ENCODE measurements around the gene ZDHHC4. TPM values are rescaled to one million over a fixed set of nuclear protein-coding genes. Genes with fewer than 3 reads are reported as not detected.
"Not testable (repeated sequence)": the region's sequence is repeated elsewhere in the genome, so short reads cannot be mapped to it uniquely, and the experiment has no call there.

Gene ZDHHC4
- total RNA-seq, 1 experiment from 2014 or later: 75.4 TPM

- no peak for DNase-seq (ENCODE audit: low read depth)
Measured at GRCh38 chr7:6559896-6560295, 17.4 kb upstream of the ZDHHC4 start.

DNA sequence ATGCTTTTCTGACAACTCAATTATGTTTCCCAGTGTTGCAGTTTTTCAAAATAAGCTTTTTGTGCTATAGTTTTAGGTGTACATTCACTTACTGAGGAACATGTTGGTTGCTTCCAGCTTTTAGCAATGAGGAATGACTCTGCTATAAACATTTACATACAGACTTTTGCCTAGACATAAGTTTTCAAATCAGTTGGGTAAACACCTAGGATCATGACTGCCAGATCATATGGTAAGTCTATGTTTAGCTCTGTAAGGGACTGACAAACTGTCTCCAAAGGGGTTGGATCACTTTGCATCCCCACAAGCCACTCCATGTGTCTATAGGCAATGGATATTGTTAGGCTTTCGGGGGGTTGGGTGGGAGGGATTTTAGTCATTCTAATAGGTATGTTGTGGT, 15.1 kb upstream of the ZDHHC4 start:
- no peak for DNase-seq (ENCODE audit: low read depth)

DNA sequence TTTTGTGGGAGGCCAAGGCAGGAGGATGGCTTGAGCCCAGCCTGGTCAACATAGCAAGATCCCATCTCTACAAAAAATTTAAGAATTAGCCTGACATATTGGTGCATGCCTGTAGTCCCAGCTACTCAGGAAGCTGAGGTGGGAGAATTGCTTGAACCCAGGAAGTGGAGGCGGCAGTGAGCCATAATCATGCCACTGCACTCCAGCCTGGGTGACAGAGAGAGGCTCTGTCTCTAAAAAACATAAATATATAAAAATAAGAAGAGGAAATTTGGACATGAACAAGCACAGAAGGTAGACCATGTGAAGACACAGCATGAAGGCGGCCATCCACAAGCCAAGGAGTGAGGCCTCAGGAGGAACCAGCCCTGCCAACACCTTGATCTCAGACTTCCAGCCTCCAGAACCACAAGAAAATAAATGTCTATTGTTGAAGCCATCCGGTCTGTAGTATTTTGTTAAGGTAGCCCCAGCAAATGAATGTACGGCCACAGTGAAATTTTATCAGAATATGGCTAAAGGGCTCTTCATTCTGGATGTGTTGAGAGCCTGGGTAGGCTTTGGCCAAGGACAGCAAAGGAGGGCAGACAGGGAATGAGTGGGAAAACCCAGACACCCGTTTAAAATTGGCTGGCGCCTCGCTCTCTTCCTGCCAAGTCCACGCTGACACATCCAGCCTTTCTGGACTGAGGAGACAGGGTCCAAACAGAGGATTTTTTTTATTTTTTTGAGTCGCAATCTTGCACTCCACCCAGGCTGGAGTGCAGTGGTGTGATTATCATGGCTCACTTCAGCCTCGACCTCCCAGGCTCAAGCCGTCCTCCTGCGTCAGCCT, 13.1 kb upstream of the ZDHHC4 start:
- no peak for DNase-seq (ENCODE audit: low read depth)

DNA sequence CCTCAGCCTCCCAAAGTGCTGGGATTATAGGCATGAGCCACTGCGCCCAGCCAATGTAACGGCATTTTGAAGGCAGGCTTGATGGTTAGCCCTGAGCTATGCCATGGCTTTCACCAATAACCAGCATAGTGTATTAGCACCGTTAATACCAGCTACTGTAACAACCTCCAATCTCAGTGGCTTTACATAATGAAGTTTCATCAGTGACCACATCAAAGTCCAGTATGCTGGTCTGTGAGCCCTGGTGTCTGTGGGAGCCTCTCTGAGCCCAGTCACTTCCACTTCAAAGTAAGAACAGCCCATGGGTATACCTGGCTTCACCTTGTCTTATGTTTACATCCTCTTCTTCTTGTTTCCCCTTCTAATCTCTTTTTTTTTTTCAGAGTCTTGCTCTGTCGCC, 11.6 kb upstream of the ZDHHC4 start:
- no peak for DNase-seq (ENCODE audit: low read depth)

GRCh38 chr7:6567886-6568285, 9.4 kb upstream of the ZDHHC4 start:
- no peak for DNase-seq (ENCODE audit: low read depth)

DNA sequence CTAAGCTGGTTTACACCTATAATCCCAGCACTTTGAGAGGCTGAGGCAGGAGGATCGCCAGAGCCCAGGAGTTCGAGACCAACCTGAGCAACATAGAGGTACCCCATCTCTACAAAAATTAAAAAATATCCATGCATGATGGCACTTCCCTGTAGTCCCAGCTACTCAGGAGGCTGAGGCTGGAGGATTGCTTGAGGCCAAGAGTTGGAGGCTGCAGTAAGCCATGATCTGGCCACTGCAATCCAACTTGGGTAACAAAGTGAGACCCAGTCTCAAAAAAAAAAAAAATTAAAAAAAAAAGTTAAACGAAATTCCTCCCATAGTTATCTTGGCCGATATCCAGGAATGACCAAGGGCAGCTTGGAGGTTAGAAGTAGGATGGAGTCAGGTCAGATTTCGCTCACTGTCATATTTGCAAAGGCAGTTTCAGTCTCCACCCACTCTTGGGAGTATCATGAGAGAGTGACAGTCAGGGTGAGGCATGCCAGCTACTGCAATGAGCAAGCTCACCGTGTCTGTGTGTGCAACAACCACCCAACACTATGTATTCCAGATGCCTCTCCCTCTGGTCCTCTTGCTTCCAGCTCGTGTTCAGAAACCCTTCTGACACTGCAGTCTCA, 6.0 kb upstream of the ZDHHC4 start:
- peak; percentile 18 for DNase-seq (ENCODE audit: low read depth)

DNA sequence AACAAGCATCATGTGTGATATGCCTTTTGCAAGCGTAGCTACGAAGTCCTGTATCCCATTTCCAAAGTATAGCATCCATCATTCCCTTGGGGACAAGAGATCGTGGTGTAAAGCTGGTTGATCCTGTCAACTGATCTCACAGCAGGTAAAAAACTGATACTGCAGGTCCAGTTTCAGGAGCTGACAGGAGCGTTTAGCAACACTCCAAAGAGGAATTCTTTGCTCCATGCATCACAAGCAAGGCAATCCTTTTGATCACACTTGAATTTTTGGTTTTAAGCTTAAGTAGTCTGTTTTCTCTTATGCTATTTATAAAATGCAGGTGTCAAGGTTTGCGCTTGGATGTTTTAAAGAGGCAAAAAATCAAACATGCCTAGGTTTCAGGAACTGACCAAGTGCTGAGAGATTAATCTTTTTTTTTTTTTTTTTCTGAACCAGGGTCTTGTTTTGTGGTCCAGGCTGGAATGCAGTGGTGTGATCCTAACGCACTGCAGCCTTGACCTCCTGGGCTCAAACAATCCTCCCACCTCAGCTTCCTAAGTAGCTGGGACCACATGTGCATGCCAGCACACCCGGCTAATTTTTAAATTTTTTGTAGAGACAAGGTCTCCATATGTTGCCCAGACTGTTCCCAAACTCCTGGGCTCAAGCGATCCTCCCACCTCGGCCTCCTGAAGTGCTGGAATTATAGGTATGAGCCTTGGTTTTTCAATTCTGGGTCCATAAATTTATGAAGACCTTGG, 1.8 kb upstream of the ZDHHC4 start:
- DNase-seq (ENCODE audit: low read depth): no peak

DNA sequence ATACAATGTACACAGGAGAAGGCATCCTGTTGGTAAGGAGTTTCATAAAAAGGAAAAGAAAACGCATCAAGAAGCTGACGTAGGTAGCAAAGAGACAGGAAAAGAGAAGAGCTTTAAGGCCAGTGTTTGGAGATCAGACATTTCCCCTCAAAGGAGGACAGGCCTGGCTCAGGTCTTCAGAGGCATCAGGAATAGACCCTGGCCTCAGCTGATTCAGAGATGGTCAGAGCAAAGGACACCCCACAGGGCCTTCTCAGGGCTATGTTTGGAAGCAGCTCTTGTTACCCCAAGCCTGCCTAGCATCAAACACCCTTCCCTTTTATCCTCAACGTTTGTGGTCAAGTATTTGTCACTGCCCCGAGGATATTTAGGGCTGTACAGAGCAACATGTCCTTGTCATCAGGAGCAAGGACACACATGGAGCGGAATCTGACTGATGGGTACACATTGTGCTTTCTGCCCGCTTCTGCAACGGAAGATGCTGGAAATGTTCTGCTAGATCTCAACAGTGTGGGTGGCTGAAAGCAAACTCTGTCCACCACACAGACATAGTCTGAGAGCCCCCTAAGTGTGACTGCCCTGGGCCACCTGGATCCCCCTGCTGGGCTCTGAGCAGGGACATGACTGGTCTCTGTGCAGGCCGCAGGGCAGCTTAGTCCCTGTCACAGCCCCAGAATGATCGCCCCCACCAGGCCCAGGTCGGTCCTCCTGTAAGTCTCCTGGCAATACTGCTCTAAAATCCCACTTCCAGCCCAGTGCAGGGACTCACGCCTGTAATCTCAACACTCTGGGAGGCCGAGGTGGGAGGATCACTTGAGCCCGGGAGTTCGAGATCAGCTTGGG, 1.0 kb upstream of the ZDHHC4 start:
- DNase-seq (ENCODE audit: low read depth): no peak

DNA sequence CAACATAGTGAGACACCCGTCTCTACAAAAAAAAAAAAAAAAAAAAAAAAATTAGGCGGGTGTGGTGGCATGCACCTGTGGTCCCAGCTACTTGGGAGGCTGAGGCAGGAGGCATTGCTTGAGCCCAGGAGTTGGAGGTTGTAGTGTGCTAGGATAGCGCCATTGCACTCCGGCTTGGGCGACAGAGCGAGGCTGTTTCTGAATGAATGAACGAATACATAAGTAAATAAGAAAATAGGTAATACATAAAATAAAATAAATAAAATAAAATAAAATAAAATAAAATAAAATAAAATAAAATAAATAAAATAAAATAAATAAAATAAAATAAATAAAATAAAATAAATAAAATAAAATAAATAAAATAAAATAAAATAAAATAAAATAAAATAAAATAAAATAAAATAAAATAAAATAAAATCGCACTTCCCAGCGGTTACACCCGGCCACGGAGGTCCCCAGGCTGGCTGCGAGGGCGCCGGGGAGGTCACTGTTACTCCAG, 336 bp upstream of the ZDHHC4 start:
- DNase-seq (ENCODE audit: low read depth): peak; percentile 11

DNA sequence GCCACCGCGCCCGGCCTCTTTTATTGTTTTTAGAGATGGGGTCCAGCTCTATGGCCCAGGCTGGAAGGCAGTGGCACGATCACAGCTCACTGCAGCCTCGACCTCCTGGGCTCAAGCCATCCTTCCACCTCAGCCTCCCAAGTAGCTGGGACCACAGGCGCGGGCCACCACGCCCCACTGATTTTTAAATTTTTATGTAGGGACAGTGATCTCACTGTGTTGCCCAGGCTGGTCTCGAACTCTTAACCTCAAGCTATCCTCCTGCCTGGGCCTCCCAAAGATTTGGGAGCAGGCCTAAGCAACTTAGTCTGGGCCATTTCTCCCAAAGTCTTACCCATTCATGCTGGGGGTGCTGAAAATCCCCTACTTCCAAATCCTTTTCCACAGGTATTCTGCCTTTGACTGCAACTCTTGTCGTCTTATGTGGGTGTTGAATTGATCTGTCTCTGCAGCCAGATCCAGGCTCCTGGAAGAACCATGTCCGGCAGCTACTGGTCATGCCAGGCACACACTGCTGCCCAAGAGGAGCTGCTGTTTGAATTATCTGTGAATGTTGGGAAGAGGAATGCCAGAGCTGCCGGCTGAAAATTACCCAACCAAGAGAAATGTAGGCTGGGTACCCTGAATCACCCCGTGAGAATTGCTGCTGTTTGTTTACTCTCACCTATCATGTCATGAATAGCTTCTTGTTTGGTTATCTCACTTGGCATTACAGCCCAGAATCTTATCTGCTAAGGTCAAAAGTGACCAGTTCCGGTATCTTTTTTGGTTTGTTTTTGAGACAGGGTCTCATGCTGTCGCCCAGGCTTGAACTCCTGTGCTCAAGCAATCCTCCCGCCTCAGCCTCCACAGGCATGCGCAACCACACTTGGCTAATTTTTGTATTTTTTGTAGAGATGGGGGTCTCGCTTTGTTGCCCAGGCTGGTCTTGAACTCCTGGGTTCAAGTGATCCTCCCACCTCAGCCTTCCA, 1.1 kb downstream of the ZDHHC4 start:
- DNase-seq (ENCODE audit: low read depth): no peak

- DNase-seq (ENCODE audit: low read depth): peak; percentile 38
Measured at GRCh38 chr7:6579446-6579845, 2.2 kb downstream of the ZDHHC4 start.

- DNase-seq (ENCODE audit: low read depth): not testable (repeated sequence)
Measured at GRCh38 chr7:6585746-6586432, 8.6 kb downstream of the ZDHHC4 start.

- DNase-seq (ENCODE audit: low read depth): no peak
Measured at GRCh38 chr7:6588566-6588965, 11.3 kb downstream of the ZDHHC4 start.

DNA sequence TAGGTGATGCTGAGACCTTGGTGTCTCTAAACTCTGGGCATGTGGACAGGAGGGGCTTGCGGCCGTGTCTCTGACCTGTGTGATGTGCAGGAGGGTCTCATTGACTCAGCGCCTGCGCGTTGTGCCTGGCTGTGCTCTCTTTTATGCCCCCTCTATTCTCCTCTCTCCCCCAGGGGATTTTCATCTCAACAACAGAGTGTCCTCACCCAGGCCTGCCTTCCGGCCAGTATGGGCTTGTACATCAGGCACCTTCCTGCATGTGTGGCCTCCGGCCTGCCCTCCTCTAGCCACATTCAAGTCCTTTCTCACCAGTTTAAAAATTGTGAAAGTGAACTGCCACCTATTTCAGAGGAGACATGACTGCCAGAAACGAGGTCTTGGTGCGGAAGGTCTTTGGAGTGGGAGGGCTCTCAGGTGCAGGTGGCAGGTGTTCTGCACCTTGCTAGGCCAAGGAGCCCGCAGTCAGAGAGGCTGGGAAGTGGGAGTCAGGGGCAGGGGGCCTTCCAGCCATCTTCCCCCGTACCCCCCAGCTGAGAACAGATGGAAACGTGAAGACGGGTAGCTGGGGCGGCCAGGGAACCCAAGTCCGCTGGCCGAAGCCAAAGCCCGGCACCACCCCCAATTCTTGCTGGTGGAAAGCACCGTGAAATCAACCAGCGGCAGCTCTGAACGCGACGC, 12.0 kb downstream of the ZDHHC4 start:
- DNase-seq (ENCODE audit: low read depth): no peak

GRCh38 chr7:6589829-6590644, 12.8 kb downstream of the ZDHHC4 start, which contains the start of gene INTS15:
Gene INTS15, plus strand, starts transcription at chr7:6590021. Its CDS starts 263 bp downstream, at chr7:6590284.
- DNase-seq (ENCODE audit: low read depth): peak; percentile 76

DNA sequence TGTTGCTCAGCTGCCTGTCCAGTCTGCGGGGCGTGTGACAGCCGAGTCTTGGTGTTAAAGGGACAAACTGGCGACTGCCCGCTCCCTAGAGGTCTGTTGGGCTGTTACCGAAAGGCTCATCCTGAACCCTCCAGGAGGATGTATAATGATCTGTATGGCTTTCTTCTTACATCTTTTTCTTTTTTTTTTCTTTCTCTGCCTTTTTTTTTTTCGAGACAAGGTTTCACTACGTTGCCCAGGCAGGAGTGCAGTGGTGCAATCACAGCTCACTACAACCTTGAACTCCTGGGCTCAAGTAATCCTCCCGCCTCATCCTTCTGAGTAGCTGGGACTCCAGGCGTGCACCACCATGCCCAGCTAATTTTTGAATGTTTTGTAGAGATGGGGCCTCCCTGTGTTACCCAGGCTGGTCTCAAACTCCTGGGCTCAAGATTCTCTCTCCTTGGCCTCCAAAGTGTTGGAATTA, 13.4 kb downstream of the ZDHHC4 start:
- peak; percentile 42 for DNase-seq (ENCODE audit: low read depth)

- DNase-seq (ENCODE audit: low read depth): no peak
Measured at GRCh38 chr7:6600093-6600492, 22.8 kb downstream of the ZDHHC4 start.

DNA sequence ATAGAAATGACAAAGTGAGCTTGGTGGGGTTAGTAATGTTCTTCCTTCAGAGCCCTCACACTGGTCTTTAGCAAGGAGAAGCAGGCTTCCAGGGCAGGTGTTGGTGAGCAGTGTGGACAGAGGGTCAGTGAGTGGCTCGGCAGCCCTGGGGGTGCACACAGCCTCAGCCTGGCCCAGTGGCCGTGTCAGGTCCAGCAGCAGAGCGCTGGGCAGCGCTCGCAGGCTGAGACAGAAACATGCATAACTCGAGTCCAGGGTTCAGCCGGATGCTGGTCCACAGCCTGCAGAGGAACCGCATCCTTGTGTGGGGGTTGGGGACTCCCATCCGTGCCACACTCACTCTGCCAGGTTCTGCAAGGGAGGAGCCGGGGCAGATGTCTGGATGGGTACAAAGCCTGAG, 27.2 kb downstream of the ZDHHC4 start:
- DNase-seq (ENCODE audit: low read depth): no peak
